NOMO-1 (cell line): ENCODE measurements around the gene SLC26A2.
"Not testable (repeated sequence)": the region's sequence is repeated elsewhere in the genome, so short reads cannot be mapped to it uniquely, and the experiment has no call there.

ENCODE experiments used
- DNase-seq, 2 experiments: peaks; one replicate each; lab custom pipeline; 2025; ENCODE audit not compliant: unreplicated experiment in 2 of 2; lab: John Stamatoyannopoulos, UW

Gene SLC26A2

DNA sequence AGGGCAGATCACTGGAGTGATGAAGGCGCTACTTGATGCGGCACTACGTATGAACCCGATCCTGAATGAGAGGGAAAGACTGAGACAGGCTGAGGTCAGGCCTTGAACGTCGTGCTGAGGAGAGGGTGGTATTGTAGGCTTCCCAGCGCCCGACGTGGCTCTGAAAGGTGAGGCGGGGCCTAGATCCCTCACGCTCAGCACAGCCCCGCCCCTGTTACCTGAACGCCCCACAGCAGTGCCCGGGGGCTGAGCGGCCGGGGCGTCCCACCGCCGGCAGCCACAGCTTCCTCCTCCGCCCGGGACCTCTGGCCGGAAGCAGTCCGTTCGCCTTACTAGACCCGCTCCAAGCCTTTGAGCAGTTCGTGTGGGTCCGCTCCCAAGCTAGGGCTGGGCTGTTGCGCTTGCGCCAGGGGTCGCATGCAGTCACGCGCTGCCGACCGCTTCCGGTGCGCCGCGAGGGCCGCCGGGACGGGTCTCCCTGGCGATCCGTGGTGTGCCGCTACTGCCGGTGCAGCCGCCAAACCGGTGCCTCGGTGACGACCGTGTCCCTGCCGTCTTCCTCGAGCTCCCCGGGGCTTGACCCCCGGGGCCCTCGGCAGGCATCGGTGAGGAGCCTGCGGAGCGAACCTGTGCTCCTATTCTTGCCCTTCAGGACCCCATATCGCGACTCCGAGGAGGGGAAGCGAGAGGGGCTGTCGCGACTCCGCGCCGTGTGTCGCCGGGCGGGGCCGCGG is 39.9 kb downstream of the SLC26A2 start, which contains the start of the genes HMGXB3 and TIGD6:
Gene HMGXB3, plus strand, starts transcription at position 484 of the 734 bp plus-strand sequence. CDS start 4,114 bp downstream, outside the sequence.
Gene TIGD6, minus strand, starts transcription at position 399 of the 734 bp plus-strand sequence. CDS start 4,306 bp downstream, outside the sequence.
- peak; percentile 86 to 94 for DNase-seq

DNA sequence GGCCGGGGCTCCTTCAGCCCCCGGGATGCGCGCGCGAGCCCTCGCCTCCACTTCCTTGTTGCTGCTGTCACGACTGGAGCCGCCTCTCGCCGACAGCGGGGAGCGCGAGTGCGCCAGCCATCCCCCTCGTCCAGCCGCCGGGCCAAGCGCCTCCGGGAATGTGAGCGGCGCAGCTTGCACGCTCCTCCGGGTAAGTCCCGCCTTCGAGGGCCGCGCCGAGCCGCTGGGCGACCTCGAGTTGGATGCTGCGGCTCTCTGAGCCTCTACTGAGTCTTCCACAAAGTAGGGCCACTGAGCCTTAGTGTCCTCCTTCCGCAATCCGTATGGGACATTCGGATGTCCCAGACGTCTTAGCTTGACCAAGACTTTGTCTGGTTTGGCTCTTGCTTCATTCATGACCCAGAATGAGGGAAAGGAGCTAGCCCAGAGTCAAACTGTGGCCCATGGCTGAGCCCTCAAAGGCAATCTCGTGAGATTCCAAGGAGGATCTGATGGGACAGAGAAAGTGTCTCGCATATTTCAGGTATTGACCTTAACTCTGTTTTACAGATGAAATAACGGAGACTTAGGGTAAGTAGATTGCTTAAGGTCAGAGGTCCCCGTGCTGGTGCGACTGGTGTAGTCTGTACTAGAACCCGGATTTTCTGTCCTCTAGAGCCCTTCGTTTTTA is 40.6 kb downstream of the SLC26A2 start:
- peak; percentile 26 to 39 for DNase-seq

DNA sequence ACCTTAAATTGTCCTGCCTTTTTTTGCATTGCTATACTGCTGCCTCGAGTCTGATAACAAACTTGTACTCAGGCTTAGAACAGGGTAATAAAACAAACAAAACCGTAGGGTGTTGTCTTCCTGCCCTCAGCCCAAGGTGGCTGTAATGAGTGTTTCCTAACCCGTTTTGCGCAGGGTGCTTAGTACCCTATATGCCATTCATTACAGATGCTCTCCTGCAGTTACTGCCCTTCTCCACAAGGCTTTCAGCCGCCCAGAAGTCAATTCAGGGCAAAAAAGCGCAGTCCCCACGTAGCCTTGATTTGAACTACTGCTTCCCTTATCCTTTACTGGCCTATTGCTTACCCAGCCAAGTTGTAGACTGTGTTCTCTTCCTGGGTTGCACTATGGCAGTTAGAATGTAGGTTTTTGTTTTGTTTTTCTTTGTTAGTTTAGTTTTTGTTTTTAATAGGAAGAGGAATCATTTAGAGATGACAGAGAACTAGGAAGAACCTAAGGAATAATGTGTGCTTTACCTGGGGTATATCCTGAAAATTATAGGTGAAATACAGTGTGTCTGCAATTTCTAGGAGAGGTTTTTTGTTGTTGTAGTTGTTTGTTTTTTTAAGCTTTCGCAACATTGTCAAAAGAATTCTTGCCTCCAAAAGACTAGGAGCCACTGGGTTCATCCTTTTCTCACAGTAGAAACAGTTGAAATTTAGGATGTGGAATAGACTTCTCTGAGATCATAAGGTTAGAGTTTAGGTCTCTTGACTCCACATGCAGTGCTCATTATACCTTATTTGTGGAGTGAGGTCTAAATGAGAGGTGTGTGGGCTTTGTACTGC is 41.3 kb downstream of the SLC26A2 start:
- peak; percentile 92 to 94 for DNase-seq

DNA sequence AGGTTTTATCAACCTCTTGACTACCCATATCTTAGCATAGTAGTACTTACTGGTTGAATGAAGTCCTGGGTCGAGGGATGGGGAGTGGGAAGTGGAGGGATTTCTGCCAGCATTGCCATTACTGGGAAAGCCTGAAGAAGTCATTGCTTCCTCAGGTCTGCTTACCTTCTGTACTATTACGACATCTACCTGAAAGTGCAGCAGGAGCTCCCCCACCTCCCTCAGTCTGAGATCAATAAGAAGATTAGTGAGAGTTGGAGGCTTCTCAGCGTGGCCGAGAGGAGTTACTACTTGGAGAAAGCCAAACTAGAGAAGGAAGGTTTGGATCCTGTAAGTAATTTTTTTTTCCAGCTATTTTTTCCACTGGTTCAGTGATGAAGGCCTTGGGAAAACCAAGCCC is 45.8 kb downstream of the SLC26A2 start:
- no peak for DNase-seq

DNA sequence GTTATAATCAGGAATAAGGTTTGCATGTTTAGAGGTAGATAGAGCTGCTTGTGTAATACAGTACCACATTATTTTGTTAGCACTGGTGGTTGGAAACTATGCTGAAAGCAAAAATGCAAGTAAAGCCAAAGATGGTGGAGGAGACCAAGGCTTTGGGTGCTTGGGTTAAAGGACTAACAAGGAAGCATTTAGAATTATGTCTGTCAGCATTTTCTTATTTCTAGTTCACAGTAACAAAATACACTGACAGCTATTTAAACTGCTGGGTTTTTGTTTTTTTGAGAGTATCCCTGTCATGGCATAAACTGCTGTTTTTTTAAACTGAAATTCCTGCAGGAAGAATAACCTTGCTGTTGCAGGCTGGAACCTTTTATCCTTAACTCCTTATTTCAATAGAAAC is 46.5 kb downstream of the SLC26A2 start:
- no peak for DNase-seq

DNA sequence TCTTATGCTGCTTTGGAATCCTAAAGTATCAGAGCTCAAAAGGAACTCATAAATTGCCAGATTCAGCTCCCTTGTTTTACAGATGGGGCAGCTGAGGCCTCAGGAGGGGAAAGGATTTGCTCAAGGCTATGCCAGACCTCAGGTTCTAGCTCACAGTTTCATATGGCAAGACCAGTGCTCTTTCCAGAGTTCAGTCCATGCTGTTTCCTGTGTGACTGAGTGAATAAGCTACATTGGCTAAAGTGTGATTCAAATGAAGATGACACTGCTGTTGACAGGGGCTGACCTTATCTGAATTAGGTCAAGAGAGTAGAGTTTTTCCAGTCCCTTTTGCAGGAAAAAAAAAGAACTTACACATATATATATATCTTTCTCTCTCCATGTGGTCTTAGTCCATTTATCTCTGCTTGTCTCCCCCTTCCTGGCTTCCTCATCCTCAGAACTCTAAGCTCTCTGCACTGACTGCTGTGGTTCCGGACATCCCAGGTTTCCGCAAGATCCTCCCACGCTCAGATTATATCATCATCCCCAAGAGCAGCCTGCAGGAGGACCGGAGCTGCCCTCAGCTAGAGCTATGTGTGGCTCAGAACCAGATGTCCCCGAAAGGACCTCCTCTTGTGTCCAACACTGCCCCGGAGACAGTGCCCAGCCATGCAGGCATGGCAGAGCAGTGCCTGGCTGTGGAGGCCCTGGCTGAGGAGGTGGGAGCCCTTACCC is 49.3 kb downstream of the SLC26A2 start:
- DNase-seq: no peak

DNA sequence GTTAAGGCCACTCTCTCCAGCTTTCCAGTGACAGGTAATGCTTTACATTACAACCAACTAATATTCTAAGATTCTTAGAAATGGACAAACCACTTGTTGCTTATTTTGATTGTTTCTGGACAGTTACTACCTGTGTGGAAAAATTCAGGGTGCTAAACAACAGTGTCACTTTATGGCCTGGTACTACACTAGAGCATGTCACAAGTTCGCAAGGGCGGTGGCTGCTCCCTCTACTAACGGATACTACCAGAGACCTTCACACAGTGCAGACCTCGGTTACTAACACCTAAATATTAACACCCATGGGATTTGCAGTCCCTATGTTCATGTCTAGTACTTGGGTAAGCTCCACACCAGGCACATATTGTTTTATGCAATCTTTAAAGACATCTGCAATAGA is 53.4 kb downstream of the SLC26A2 start:
- no peak for DNase-seq

DNA sequence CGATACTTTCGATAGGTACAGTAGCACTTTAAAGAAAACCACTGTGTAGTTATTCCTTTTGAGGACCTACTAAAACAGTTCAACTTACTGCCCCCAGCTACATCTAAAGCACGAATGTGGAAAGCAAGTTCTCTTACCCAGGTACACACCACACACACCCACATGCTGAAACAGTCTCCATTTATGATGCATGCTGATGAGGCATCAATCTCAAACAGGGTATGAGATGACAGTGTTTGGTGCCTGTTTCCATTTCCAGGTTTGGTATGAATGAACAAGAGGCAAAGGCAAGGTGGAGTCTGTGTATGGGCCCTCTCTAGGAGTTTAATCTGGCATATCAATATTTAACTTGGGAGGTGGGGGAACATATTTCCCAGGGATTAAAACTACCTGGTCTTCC is 53.9 kb downstream of the SLC26A2 start:
- no peak for DNase-seq

DNA sequence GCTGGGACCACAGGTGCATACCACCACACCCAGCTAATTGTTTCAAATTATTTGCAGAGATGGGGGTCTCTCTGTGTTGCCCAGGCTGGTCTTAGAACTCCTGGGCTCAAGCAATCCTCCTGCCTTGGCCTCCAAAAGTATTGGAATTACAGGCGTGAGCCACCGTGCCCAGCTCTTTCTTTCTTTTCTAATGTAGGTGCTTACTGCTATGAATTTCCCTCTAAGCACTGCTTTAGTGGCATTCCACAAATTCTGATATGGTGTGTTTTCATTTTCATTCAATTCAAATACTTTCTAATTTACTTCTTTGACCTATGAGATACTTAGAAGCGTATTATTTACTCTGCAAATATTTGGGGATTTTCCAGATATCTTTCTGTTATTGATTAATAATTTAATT is 54.9 kb downstream of the SLC26A2 start:
- no peak for DNase-seq

DNA sequence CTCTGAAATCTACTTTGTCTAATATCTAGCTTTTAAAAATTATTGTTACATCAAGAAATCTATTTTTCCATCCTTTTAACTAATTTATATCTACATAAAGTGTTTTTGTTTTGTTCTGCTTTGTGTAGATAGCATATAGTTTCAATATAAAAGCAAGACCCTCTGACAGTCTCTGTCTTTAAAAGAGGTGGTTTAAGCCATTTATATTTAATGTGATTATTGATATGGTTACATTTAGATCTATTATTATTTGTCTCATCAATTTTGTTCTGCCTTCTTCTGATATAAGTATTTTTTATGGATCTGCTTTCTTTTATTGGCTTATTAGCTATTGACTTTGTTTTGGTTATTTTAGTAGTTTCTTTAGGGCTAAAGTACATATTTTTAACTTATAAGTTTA is 56.0 kb downstream of the SLC26A2 start:
- no peak for DNase-seq

DNA sequence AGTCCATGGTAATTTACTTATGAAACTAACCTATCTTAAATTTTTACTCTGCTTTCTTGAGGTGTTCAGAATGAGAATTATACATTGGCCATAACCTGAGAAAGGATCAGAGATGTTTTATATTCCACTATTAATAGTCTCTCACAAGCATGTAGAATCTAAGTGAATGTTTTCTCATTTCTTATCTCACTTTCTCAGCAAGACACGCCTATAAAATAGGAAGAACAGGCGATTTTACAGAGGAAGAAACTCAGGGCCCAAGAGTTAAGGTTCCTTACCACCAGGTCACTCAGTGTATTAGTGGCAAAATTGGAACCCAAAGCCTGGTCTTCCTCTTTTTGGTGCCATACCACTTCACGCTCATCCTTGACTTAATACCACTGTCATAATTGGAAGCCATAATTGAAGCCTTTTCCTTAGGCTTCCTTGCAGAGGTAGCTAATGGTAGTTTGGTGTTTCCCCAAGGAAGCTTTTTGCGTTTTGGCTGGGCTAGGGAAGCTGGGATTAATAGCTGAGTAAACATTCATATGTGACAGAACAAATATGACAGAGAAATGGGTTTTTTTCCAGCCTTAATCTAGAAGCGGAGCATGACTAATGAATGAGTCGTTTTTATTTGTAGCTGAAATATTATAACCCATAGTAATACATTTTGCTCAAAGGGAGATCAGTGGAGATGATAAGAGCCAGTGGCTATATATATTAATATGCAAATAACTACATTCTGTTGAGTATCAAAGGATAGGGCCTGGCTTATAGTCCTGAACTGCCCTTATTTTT is 56.9 kb downstream of the SLC26A2 start:
- no peak for DNase-seq

DNA sequence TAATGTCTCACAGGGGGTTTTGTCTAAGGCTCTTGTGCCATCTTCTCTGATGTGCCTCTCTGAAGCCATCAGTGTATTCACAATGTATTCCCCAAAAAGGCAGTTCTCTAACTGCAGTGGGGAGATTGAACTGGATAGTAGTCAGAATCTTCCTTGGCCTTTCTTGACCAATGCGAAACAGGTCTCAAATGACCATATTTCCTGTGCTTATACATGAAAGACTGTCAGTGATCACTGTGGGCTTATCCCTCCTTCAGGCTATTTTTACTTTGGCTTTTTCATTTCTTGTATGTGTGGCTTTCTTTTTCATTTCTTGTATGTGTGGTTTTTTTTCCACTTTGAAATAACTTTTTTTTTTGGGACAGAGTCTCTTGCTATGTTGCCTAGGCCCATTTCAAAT is 59.7 kb downstream of the SLC26A2 start:
- DNase-seq: no peak

DNA sequence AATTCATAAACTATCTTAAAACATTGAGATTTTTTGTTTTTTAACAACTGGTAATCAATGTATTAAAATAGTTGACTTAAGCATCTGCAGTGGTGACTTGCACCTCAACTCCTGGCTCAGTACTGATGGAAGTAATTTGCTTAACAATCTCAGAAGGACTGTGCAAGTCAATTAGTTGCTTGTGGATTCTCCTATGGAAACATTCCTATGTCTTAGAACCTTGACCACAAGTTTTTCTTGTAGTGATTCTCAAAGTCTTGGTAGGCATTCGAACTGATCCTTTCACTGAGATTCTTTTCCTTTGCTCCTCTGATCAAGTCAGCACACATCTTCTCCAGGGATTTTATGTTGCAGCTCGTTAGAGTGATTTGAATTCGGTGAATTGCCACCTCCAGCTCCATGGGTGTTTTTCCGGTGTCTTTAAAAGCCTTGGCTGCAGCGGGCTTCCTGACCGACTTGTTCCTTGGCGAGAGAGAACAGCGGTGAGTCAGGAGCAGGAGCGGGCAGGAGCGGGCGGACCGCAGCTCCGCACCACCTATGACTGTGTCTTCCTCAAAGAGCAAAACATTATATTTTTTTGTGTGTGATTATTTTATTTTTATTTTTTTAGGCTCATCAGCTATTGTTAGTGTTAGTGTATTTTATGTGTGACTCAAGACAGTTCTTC is 61.1 kb downstream of the SLC26A2 start:
- no peak for DNase-seq

DNA sequence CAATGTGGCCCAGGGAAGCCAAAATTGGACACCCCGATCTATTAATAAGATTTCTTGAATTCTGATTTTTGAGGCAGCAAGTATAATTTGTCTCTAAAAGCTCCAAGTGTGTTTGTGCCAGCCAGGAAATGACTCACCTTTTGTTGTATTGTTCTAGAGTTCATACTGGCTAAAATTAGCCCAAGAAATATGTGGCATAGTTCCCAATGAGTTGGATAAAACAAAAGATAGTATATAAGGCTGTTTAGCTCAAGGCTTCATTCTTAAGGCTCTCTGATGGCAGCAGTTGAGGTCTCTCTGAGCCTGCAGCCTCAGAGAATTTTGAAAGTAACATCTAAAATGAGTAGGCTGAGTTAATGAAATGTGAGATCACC is 61.6 kb downstream of the SLC26A2 start:
- DNase-seq: no peak

DNA sequence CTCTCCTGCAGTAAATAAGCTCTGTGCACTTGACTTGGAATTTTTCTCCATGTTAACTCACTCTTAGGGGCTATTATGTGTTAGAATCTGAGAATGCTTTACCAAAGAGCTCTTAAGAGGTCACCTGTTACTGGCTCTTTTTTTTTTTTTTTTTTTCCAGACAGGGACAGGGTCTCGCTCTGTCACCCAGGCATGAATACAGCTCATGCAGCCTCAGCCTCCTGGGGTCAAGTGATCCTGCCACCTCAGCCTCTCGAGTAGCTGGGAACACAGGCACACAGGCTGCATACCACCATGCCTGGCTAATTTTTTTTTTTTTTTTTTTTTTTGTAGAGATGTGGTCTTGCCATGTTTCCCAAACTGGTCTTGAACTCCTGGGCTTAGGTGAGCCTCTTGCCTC is 62.1 kb downstream of the SLC26A2 start:
- DNase-seq: no peak

DNA sequence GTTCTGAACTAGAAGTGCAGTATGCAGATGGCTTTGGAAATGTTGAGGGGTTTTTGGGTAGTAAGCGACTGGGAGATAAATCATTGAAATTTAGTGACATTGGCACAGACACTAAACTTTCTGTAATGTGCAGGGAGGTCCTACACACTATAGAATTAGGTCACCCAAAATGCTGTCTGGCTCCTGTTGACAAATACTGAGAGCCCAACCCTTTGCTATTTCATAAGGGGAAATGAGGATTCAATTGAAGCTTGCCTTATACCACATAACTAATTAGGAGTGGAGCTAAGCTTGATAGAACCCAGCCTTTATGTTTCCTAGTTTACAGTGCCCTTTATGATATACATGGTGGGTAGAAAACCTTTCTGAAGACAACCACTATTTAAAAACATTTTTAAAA is 62.6 kb downstream of the SLC26A2 start:
- no peak for DNase-seq

DNA sequence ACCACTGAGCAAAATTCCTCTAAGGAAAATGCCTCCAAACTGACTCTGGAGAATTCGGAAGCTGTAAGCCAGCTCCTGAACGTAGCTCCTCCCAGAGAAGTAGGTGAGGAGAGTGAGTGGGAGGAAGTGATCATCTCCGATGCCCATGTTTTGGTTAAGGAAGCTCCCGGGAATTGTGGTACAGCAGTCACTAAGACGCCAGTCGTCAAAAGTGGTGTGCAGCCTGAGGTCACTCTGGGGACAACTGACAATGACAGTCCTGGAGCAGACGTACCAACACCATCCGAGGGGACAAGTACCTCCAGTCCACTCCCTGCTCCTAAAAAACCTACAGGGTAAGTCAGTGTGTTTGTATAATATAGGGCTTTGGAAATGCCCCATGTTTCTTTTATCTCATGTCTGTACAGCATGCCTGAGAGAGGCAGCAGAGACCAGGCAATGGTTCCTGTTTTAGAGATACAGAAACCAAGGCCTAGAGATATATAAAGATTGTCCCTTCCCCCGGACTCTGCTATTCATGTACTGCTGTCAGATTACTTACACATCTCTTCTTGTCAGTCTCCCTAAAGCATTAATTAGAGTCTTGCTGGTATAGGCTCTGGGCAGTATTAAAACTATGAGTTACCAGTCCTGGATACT is 63.9 kb downstream of the SLC26A2 start:
- no peak for DNase-seq

DNA sequence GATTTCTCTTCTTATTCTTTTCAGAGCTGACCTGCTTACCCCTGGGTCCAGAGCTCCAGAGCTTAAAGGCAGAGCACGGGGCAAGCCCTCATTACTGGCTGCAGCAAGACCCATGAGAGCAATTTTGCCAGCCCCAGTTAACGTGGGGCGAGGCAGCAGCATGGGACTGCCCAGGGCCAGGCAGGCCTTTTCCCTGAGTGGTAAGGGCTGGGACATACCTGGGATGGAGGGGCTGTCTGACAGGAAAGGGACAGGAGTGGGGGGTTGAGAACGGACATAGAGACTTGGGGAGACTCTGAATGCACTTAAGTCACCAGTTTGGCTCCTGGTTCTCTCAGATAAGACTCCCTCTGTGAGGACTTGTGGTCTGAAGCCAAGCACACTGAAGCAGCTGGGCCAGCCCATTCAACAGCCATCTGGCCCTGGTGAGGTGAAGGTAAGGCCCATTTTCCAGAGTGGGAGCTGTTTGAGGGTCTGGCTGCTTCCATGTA is 66.2 kb downstream of the SLC26A2 start:
- DNase-seq: no peak

DNA sequence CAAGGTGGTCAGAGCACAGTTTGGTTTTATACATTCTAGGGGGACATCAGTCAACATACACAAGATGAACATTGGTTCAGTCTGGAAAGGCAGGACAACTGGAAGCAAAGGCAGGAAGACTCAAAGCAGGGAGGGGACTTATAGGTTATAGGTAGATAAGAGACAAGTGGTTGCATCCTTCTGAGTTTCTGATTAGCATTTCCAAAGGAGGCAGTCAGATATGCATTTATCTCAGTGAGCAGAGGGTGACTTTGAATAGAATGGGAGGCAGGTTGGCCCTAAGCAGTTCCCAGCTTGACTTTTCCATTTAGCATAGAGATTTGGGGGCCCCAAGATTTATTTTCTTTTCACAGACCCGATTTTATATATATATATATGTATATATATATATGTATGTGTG is 67.5 kb downstream of the SLC26A2 start:
- DNase-seq: not testable (repeated sequence)
